HCT116 (cell line): ENCODE results near the gene GPBAR1. TPM values are rescaled to one million over a fixed set of nuclear protein-coding genes. Genes with fewer than 3 reads are reported as not detected.
"Not testable (repeated sequence)": the region's sequence is repeated elsewhere in the genome, so short reads cannot be mapped to it uniquely, and the experiment has no call there.

Source experiments
- ATAC-seq: fragments of 200-7000 bp; cut with Tn5 transposase; 2 replicates; pipeline ENCODE4 v1.9.1; 2020; ENCODE audit warnings: mild to moderate bottlenecking, moderate library complexity
- BruUV-seq: library from RNA; stranded (reverse); fragments of 400-500 nt; replicated peaks from 2 replicates; lab custom pipeline; 2021; lab: Mats Ljungman, UMichigan
- CTCF ChIA-PET: fragments of 300-600 bp; sonication (Branson Sonifier 250); formaldehyde crosslinking; loops from one replicate; lab custom pipeline; 2021; ENCODE audit warnings: antibody characterized with exemption; lab: Charles Lee
- POLR2A ChIA-PET: fragments of 300-600, 350-600 bp; sonication (Branson Sonifier 250); formaldehyde crosslinking; loops from one replicate; lab custom pipeline; 2021; ENCODE audit warnings: antibody characterized with exemption; lab: Charles Lee
- RAD21 ChIA-PET, 2 experiments: fragments of 300-600 bp; sonication (Branson Sonifier 250); formaldehyde crosslinking; loops; one replicate each; lab custom pipeline; 2023; ENCODE audit warnings: low total read pairs in 2 of 2; ENCODE audit not compliant: uncharacterized antibody in 2 of 2, unreplicated experiment in 2 of 2, low non-redundant PET in 1 of 2; lab: Charles Lee
- DNase-seq: peaks from one replicate; pipeline ENCODE4 v3.0.0-alpha.2; 2010; ENCODE audit warnings: low read depth, low spot score
- H2AFZ ChIP-seq: fragments of 200-600 bp; shearing (Covaris generic), sonication (generic); 2 replicates; pipeline ENCODE4 v1.6.1; 2017; ENCODE audit warnings: low read depth, mixed run types, mixed read lengths, antibody characterized with exemption, low read length; ENCODE audit not compliant: poor library complexity, severe bottlenecking
- H3K27ac ChIP-seq: 2 replicates; pipeline ENCODE4 v1.5.1; 2012; ENCODE audit warnings: low read depth, low read length
- H3K27me3 ChIP-seq: fragments of 200-600 bp; sonication (generic); 2 replicates; pipeline ENCODE4 v1.6.1; 2016; ENCODE audit warnings: mixed run types, low read length, mixed read lengths; ENCODE audit not compliant: insufficient read depth
- H3K36me3 ChIP-seq, 2 experiments: fragments of 200-500 bp in 1 of 2; fragments of 200-600 bp in 1 of 2; sonication (Bioruptor generic) in 1 of 2; sonication (generic) in 1 of 2; 2 replicates each; pipeline versions ENCODE4 v1.5.1 to v1.6.1; 2014 to 2016; ENCODE audit warnings: low read length in 2 of 2, inconsistent platforms in 1 of 2, mixed read lengths in 1 of 2, mixed run types in 1 of 2; ENCODE audit not compliant: insufficient read depth in 2 of 2, control insufficient read depth in 1 of 2
- H3K4me1 ChIP-seq, 2 experiments: fragments of 200-600 bp in 1 of 2; sonication (generic) in 1 of 2; 2 replicates each; pipeline versions ENCODE4 v1.5.1 to v1.6.1; 2012 to 2017; ENCODE audit warnings: low read length in 2 of 2, inconsistent platforms in 1 of 2, mild to moderate bottlenecking in 1 of 2, mixed read lengths in 1 of 2, mixed run types in 1 of 2, moderate library complexity in 1 of 2; ENCODE audit not compliant: insufficient read depth in 2 of 2, control insufficient read depth in 1 of 2
- H3K4me2 ChIP-seq: fragments of 200-600 bp; sonication (generic); 2 replicates; pipeline ENCODE4 v1.6.1; 2017; ENCODE audit warnings: mixed run types, low read length, mixed read lengths
- H3K4me3 ChIP-seq, 2 experiments: fragments of 200-600 bp in 1 of 2; sonication (generic) in 1 of 2; replicated peaks in 1 of 2; 2 replicates each; pipeline ENCODE4 v1.5.1; 2011 to 2016; ENCODE audit warnings: low read length in 2 of 2, control low read depth in 1 of 2, low read depth in 1 of 2, mild to moderate bottlenecking in 1 of 2, mixed read lengths in 1 of 2, mixed run types in 1 of 2
- H3K79me2 ChIP-seq: fragments of 200-600 bp; sonication (generic); 2 replicates; pipeline ENCODE4 v1.6.1; 2017; ENCODE audit warnings: mild to moderate bottlenecking, mixed run types, low read length, moderate library complexity, mixed read lengths; ENCODE audit not compliant: insufficient read depth
- H3K9ac ChIP-seq: fragments of 200-600 bp; sonication (generic); 2 replicates; pipeline ENCODE4 v1.6.1; 2016; ENCODE audit warnings: low read length, mixed read lengths
- H3K9me2 ChIP-seq: fragments of 200-600 bp; sonication (generic), shearing (Covaris generic); 2 replicates; pipeline ENCODE4 v1.6.1; 2017; ENCODE audit warnings: mixed run types, mild to moderate bottlenecking, moderate library complexity; ENCODE audit not compliant: insufficient read depth
- H3K9me3 ChIP-seq, 2 experiments: fragments of 200-500 bp in 1 of 2; fragments of 200-600 bp in 1 of 2; sonication (Bioruptor generic) in 1 of 2; sonication (generic) in 1 of 2; 2 replicates each; pipeline ENCODE4 v1.6.1; 2014 to 2017; ENCODE audit warnings: low read length in 2 of 2, mixed read lengths in 2 of 2, inconsistent platforms in 1 of 2, low read depth in 1 of 2, mild to moderate bottlenecking in 1 of 2, mixed run types in 1 of 2, moderate library complexity in 1 of 2; ENCODE audit not compliant: control insufficient read depth in 1 of 2, insufficient read depth in 1 of 2
- H4K20me1 ChIP-seq: fragments of 200-600 bp; sonication (generic), shearing (Covaris generic); 2 replicates; pipeline ENCODE4 v1.6.1; 2017; ENCODE audit warnings: mixed run types, mild to moderate bottlenecking, moderate library complexity; ENCODE audit not compliant: insufficient read depth
- ATF3 ChIP-seq: IDR thresholded peaks from 2 replicates; pipeline ENCODE4 v1.6.1; 2012
- CBX3 ChIP-seq: IDR thresholded peaks from 2 replicates; pipeline ENCODE4 v1.6.1; 2012; ENCODE audit warnings: low read depth
- CTCF ChIP-seq, 3 experiments: fragments of 200-600 bp in 1 of 3; sonication (generic) in 1 of 3; IDR thresholded peaks in 2 of 3; conservative IDR thresholded peaks in 1 of 3; 2 replicates each; pipeline ENCODE4 v1.5.1; 2012 to 2017; ENCODE audit warnings: low read depth in 2 of 3, low read length in 2 of 3, antibody characterized with exemption in 1 of 3, borderline replicate concordance in 1 of 3, control low read depth in 1 of 3, mild to moderate bottlenecking in 1 of 3, mixed read lengths in 1 of 3, mixed run types in 1 of 3, moderate library complexity in 1 of 3; ENCODE audit not compliant: insufficient read depth in 1 of 3
- EGR1 ChIP-seq: IDR thresholded peaks from 2 replicates; pipeline ENCODE4 v1.6.1; 2012; ENCODE audit warnings: low read depth
- ELF1 ChIP-seq: IDR thresholded peaks from 2 replicates; pipeline ENCODE4 v1.6.1; 2012; ENCODE audit warnings: low read depth, borderline replicate concordance
- EZH2 ChIP-seq: fragments of 200-600 bp; sonication (generic); IDR thresholded peaks from 2 replicates; pipeline ENCODE4 v1.6.1; 2017; ENCODE audit warnings: antibody characterized with exemption, mixed run types
- EZH2phosphoT487 ChIP-seq: fragments of 200-600 bp; IDR thresholded peaks from 2 replicates; pipeline ENCODE4 v1.6.1; 2018; ENCODE audit warnings: antibody characterized with exemption, borderline replicate concordance
- JUND ChIP-seq: IDR thresholded peaks from 2 replicates; pipeline ENCODE4 v1.6.1; 2012
- POLR2A ChIP-seq: IDR thresholded peaks from 2 replicates; pipeline ENCODE4 v1.7.0; 2011; ENCODE audit warnings: borderline replicate concordance; ENCODE audit not compliant: insufficient read depth, insufficient read length; ENCODE audit errors: extremely low read depth
- POLR2AphosphoS5 ChIP-seq: IDR thresholded peaks from 2 replicates; pipeline ENCODE4 v1.6.1; 2011; ENCODE audit warnings: mild to moderate bottlenecking, low read depth, low read length, moderate library complexity
- SP1 ChIP-seq: IDR thresholded peaks from 2 replicates; pipeline ENCODE4 v1.6.1; 2012; ENCODE audit warnings: low read depth
- SRF ChIP-seq: IDR thresholded peaks from 2 replicates; pipeline ENCODE4 v1.6.1; 2012; ENCODE audit warnings: low read depth
- TCF7L2 ChIP-seq: IDR thresholded peaks from 2 replicates; pipeline ENCODE4 v1.7.0; 2011; ENCODE audit warnings: borderline replicate concordance, inconsistent platforms; ENCODE audit not compliant: insufficient read depth, insufficient read length; ENCODE audit errors: extremely low read depth
- YY1 ChIP-seq: IDR thresholded peaks from 2 replicates; pipeline ENCODE4 v1.6.1; 2011; ENCODE audit warnings: low read length, low read depth, moderate library complexity, mild to moderate bottlenecking; ENCODE audit not compliant: insufficient replicate concordance; ENCODE audit errors: extremely low read depth
- ZBTB33 ChIP-seq: IDR thresholded peaks from 2 replicates; pipeline ENCODE4 v1.6.1; 2011; ENCODE audit warnings: mild to moderate bottlenecking, low read length, moderate library complexity; ENCODE audit not compliant: insufficient replicate concordance; ENCODE audit errors: extremely low read depth
- ZNF274 ChIP-seq: fragments of 200-500 bp; sonication (Bioruptor generic); IDR thresholded peaks from 2 replicates; pipeline ENCODE4 v1.6.1; 2014; ENCODE audit warnings: mild to moderate bottlenecking, low read depth, low read length, inconsistent platforms
- intact Hi-C: fragments of 100-400 bp; cut with micrococcal nuclease; formaldehyde crosslinking; loops from 2 replicates; pipeline ENCODE4 v1.10.0; 2022
- total RNA-seq: library from RNA; stranded (reverse); gene quantifications from one replicate; pipeline ENCODE4 v1.2.1, GENCODE V29; 2021; ENCODE audit not compliant: unreplicated experiment

GPBAR1 gene
- total RNA-seq, 1 experiment from 2014 or later = 0.27 TPM

GRCh38 chr2:218311541-218312266 is 50.9 kb downstream of the GPBAR1 start:
- ATAC-seq, POLR2A ChIA-PET: not testable (repeated sequence)

GRCh38 chr2:218312267-218312756 is 51.5 kb downstream of the GPBAR1 start:
- no peak overlapping the region for H3K9ac ChIP-seq
- POLR2A ChIA-PET = no interaction called here
- TF ChIP-seq POLR2A (no peak), ELF1 (no peak), TCF7L2 (no peak), SRF (no peak), ZNF274 (no peak), YY1 (no peak), JUND (no peak), CBX3 (no peak), ATF3 (no peak), EGR1 (no peak), SP1 (no peak), EZH2phosphoT487 (no peak), POLR2AphosphoS5 (no peak), EZH2 (no peak), CTCF (IDR thresholded peaks at IDR 0.05 in 2 of 3, conservative IDR thresholded peaks at IDR 0.05 in 1 of 3; ENCODE audit: borderline replicate concordance in 1 of 3, insufficient read depth in 1 of 3, low read depth in 2 of 3, low read length in 2 of 3) (no peak), ZBTB33 (no peak)

More at GRCh38 chr2:218311541-218312266, 50.9 kb downstream of the GPBAR1 start:
- H4K20me1 ChIP-seq, BruUV-seq, H3K27ac ChIP-seq, H3K4me1 ChIP-seq, H3K79me2 ChIP-seq, RAD21 ChIA-PET, H3K9me2 ChIP-seq, H2AFZ ChIP-seq, DNase-seq, CTCF ChIA-PET, intact Hi-C loops, H3K9ac ChIP-seq, H3K27me3 ChIP-seq, H3K9me3 ChIP-seq, H3K36me3 ChIP-seq, H3K4me3 ChIP-seq, H3K4me2 ChIP-seq: not testable (repeated sequence)

More at GRCh38 chr2:218312267-218312756, 51.5 kb downstream of the GPBAR1 start:
- DNase-seq (no peak), ATAC-seq (no peak)
- Histone ChIP-seq H3K79me2 (no peaks in the 10 kb centered on the region), H3K27me3 (no peaks in the 10 kb centered on the region), H3K4me2 (no peak overlapping the region), H3K27ac (no peak overlapping the region), H2AFZ (no peak overlapping the region), H3K36me3 (no peaks in the 10 kb centered on the region), H3K4me3 (no peak overlapping the region), H4K20me1 (no peaks in the 10 kb centered on the region), H3K9me2 (no peaks in the 10 kb centered on the region), H3K9me3 (no peaks in the 10 kb centered on the region), H3K4me1 (peaks cover 0 to 9% of the 10 kb centered on the region in 2 experiments; a peak in 1 of 4 replicates)
- RAD21 ChIA-PET = no interaction called here
- CTCF ChIA-PET = no interaction called here
- intact Hi-C loops = no loop called here
- no TSS peak for BruUV-seq
